Embryonic facial prominence (tissue), 1 donor: ENCODE data around the gene GGN.
"Not testable (repeated sequence)": the region's sequence is repeated elsewhere in the genome, so short reads cannot be mapped to it uniquely, and the experiment has no call there.

Source experiments
- DNase-seq: peaks from one replicate; pipeline ENCODE4 v3.0.0-alpha.2; 2016; ENCODE audit errors: extremely low spot score

Gene GGN

GRCh38 chr19:38386971-38387549 lies 774 bp downstream of the GGN start:
- no peak for DNase-seq

GRCh38 chr19:38386300-38386970 lies 1.4 kb downstream of the GGN start:
- no peak for DNase-seq

GRCh38 chr19:38385804-38386257 lies 2.0 kb downstream of the GGN start:
- no peak for DNase-seq

- DNase-seq = no peak
These were observed 2.6 kb downstream of the GGN start for GRCh38 chr19:38385057-38385803.

- no peak for DNase-seq
These were observed 3.4 kb downstream of the GGN start for GRCh38 chr19:38384209-38385027.

- DNase-seq = no peak
These were observed 4.1 kb downstream of the GGN start for GRCh38 chr19:38383743-38384142.

GRCh38 chr19:38383184-38383583 lies 4.7 kb downstream of the GGN start:
- DNase-seq = no peak

GRCh38 chr19:38381138-38381537 lies 6.7 kb downstream of the GGN start:
- no peak for DNase-seq

- DNase-seq = no peak
These were observed 9.0 kb downstream of the GGN start for GRCh38 chr19:38378866-38379265.

GRCh38 chr19:38377052-38377451 lies 10.8 kb downstream of the GGN start:
- no peak for DNase-seq

GRCh38 chr19:38376576-38376975 lies 11.3 kb downstream of the GGN start:
- no peak for DNase-seq

GRCh38 chr19:38375748-38376147 lies 12.1 kb downstream of the GGN start:
- DNase-seq = no peak

- DNase-seq = no peak
These were observed 12.7 kb downstream of the GGN start for GRCh38 chr19:38375098-38375493.

GRCh38 chr19:38374332-38375097 lies 13.3 kb downstream of the GGN start, which contains the start of gene PSMD8:
Gene PSMD8 (plus strand): TSS chr19:38374571. CDS start chr19:38374602, 31 bp downstream.
- DNase-seq = peak; percentile 96

- DNase-seq = no peak
These were observed 13.9 kb downstream of the GGN start for GRCh38 chr19:38373907-38374331.

GRCh38 chr19:38371081-38371480 lies 16.8 kb downstream of the GGN start:
- no peak for DNase-seq

GRCh38 chr19:38370299-38370698 lies 17.5 kb downstream of the GGN start:
- DNase-seq = no peak

- DNase-seq = no peak
These were observed 18.2 kb downstream of the GGN start for GRCh38 chr19:38369584-38369983.

- DNase-seq = no peak
These were observed 20.8 kb downstream of the GGN start for GRCh38 chr19:38367041-38367440.

- DNase-seq = not testable (repeated sequence)
These were observed 24.7 kb downstream of the GGN start for GRCh38 chr19:38362946-38363688.
